Lower lobe of right lung (tissue), 2 donors: Measurements from ENCODE around the gene KCNJ13. TPM values are rescaled to one million over a fixed set of nuclear protein-coding genes. Genes with fewer than 3 reads are reported as not detected.

Source experiments
- ATAC-seq, 2 donors: fragments of 200-7000 bp; cut with Tn5 transposase; one replicate each; pipeline ENCODE4 v1.9.1; 2020 to 2022; ENCODE audit warnings: mild to moderate bottlenecking in 2 of 2, moderate library complexity in 2 of 2
- DNase-seq: peaks from one replicate; pipeline ENCODE4 v3.0.0-alpha.2; 2020
- H3K27ac ChIP-seq: fragments of 200-600 bp; one replicate; pipeline ENCODE4 v1.8.0; 2022
- H3K27me3 ChIP-seq: fragments of 200-600 bp; one replicate; pipeline ENCODE4 v1.8.0; 2022; ENCODE audit warnings: low read depth
- H3K36me3 ChIP-seq: fragments of 200-600 bp; one replicate; pipeline ENCODE4 v1.8.0; 2022; ENCODE audit warnings: mild to moderate bottlenecking
- H3K4me1 ChIP-seq: fragments of 200-600 bp; one replicate; pipeline ENCODE4 v1.8.0; 2022
- H3K4me3 ChIP-seq: fragments of 200-600 bp; one replicate; pipeline ENCODE4 v1.8.0; 2022; ENCODE audit warnings: mild to moderate bottlenecking
- H3K9me3 ChIP-seq: fragments of 200-600 bp; one replicate; pipeline ENCODE4 v1.8.0; 2022
- intact Hi-C: fragments of 100-400 bp; cut with DNase I; formaldehyde crosslinking; loops from one replicate; pipeline ENCODE4 v1.11.0; 2022
- total RNA-seq: library from RNA; stranded (reverse); fragmentation: NEBNext Ultra II Directional; extraction: Animal tissue kit (Norgen Biotek cat#: 25700); gene quantifications from one replicate; pipeline ENCODE4 v1.2.1, GENCODE V29; 2021
- TF ChIP-seq, protein P1 (sequence below): fragments of 200-600 bp; IDR thresholded peaks from one replicate; pipeline ENCODE4 v1.8.0; 2022; ENCODE audit warnings: antibody characterized with exemption, mild to moderate bottlenecking
- donor health status: DM: no; HTN: yes; CAD: no; lungs with severe emphysema.

Gene KCNJ13
- total RNA-seq, 1 donor from 2014 or later, result not detected

GRCh38 chr2:232781765-232782164, 5.4 kb upstream of the KCNJ13 start:
- no peaks in the 10 kb centered on the region for H3K27me3 ChIP-seq
- DNase-seq, result no peak
- no peaks in the 10 kb centered on the region for H3K9me3 ChIP-seq
- peaks cover 10% of the 10 kb centered on the region for H3K4me1 ChIP-seq
- ATAC-seq, result no peak
- intact Hi-C loops, result no loop called here
- no peak overlapping the region for H3K27ac ChIP-seq
- TF ChIP-seq, protein P1, sequence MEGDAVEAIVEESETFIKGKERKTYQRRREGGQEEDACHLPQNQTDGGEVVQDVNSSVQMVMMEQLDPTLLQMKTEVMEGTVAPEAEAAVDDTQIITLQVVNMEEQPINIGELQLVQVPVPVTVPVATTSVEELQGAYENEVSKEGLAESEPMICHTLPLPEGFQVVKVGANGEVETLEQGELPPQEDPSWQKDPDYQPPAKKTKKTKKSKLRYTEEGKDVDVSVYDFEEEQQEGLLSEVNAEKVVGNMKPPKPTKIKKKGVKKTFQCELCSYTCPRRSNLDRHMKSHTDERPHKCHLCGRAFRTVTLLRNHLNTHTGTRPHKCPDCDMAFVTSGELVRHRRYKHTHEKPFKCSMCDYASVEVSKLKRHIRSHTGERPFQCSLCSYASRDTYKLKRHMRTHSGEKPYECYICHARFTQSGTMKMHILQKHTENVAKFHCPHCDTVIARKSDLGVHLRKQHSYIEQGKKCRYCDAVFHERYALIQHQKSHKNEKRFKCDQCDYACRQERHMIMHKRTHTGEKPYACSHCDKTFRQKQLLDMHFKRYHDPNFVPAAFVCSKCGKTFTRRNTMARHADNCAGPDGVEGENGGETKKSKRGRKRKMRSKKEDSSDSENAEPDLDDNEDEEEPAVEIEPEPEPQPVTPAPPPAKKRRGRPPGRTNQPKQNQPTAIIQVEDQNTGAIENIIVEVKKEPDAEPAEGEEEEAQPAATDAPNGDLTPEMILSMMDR, result no peak
- no peak overlapping the region for H3K4me3 ChIP-seq
- peaks cover 41% of the 10 kb centered on the region for H3K36me3 ChIP-seq

GRCh38 chr2:232779934-232780333, 3.6 kb upstream of the KCNJ13 start:
- intact Hi-C loops, result no loop called here
- ATAC-seq, result peak in 1 of 2 donors; percentile 62
- H3K9me3 ChIP-seq, result no peaks in the 10 kb centered on the region
- H3K27me3 ChIP-seq, result no peaks in the 10 kb centered on the region
- no peak overlapping the region for H3K4me3 ChIP-seq
- TF ChIP-seq, protein P1, result no peak
- peaks cover 10% of the 10 kb centered on the region for H3K4me1 ChIP-seq
- H3K36me3 ChIP-seq, result peaks cover 33% of the 10 kb centered on the region
- no peak for DNase-seq
- no peak overlapping the region for H3K27ac ChIP-seq

DNA sequence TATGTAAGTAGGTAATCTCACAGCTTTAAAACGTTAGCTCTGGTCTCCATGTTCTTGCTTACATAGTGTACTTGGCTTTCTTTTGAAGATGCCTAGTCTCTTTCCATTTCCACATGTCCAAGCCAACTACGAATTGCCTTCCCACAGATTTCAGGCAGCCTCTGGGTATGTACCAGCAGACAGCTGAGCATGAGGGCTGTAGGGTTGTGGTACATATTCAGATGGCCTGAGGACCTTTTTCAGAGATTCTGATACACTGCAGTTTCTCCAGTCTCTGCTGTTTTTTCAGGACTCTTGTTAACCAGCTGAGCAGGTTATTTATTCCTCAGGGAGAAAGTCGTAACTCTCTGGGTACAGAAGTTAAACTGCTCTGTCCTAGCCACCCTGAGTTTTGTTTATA, 3.1 kb upstream of the KCNJ13 start:
- peaks cover 10% of the 10 kb centered on the region for H3K4me1 ChIP-seq
- TF ChIP-seq, protein P1, result no peak
- no peaks in the 10 kb centered on the region for H3K9me3 ChIP-seq
- H3K27ac ChIP-seq, result no peak overlapping the region
- no peaks in the 10 kb centered on the region for H3K27me3 ChIP-seq
- peaks cover 29% of the 10 kb centered on the region for H3K36me3 ChIP-seq
- intact Hi-C loops, result no loop called here
- no peak for ATAC-seq
- DNase-seq, result no peak
- no peak overlapping the region for H3K4me3 ChIP-seq

DNA sequence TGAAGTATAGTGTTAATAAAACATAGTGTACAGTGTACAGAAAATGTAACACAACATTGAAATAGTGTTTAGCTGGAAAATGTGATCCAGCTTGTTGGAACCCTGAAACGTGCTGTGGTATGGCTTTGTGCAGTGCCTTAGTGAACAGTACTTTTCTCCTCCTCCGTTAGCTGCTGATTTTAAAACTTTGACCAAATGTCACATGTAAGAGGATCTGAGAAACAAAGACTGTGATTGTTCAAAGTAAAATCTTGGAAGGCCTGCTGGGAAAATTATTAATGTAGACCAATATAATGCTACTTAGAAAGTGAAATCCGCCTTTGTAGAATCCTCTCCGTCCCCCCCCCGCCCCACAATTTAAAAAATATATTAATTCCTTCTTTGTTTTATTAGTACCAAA, 911 bp upstream of the KCNJ13 start:
- Histone ChIP-seq H3K9me3 (no peaks in the 10 kb centered on the region), H3K4me1 (peaks cover 10% of the 10 kb centered on the region), H3K36me3 (peaks cover 27% of the 10 kb centered on the region), H3K27me3 (no peaks in the 10 kb centered on the region), H3K27ac (no peak overlapping the region), H3K4me3 (no peak overlapping the region)
- intact Hi-C loops, result no loop called here
- DNase-seq (no peak), ATAC-seq (no peak)
- TF ChIP-seq, protein P1, result no peak

DNA sequence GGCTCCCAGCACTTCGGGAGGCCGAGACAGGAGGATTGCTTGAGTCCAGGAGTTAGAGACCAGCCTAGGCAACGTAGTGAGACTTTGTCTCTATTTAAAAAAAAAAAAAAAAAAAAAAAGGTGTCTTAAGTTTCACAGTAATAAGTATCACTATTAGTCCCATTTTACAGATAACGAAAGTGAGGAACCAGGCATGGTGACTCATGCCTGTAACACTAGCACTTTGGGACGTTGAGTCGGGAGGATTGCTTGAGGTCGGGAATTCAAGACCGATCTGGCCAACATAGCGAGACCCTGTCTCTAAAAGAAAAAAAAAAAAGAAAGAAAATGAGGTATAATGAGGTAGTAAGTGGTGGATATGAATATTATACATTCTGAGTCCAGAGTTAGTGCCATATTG, 2.5 kb downstream of the KCNJ13 start:
- H3K27ac ChIP-seq, result no peak overlapping the region
- TF ChIP-seq, protein P1, result no peak
- H3K4me3 ChIP-seq, result no peak overlapping the region
- no peak for ATAC-seq
- no peaks in the 10 kb centered on the region for H3K9me3 ChIP-seq
- DNase-seq, result no peak
- no peaks in the 10 kb centered on the region for H3K4me1 ChIP-seq
- intact Hi-C loops, result no loop called here
- peaks cover 37% of the 10 kb centered on the region for H3K36me3 ChIP-seq
- H3K27me3 ChIP-seq, result no peaks in the 10 kb centered on the region

DNA sequence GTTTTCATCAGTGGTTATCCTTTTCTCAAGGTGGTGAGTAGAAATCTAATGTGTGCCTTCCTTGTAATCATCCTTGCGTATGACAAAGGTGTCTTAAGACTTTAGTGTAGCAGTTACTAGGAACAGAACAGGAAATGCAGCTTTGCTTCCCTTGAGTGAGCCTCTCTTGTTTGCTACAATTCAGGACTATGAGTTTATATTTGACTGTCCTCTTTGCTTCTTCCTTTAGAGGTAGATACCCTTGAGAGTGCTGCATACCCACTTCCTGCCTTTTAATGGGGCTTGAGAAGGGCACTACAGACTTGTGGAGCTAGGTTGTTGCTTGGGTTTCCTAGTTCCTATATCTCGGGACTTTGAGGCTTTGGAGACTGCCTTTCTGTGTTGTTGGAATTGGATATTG, 3.8 kb downstream of the KCNJ13 start:
- H3K36me3 ChIP-seq, result peaks cover 42% of the 10 kb centered on the region
- H3K4me3 ChIP-seq, result no peak overlapping the region
- DNase-seq (no peak), ATAC-seq (peak; percentile 9 to 49)
- no peaks in the 10 kb centered on the region for H3K4me1 ChIP-seq
- no peak overlapping the region for H3K27ac ChIP-seq
- H3K9me3 ChIP-seq, result no peaks in the 10 kb centered on the region
- H3K27me3 ChIP-seq, result no peaks in the 10 kb centered on the region
- intact Hi-C loops, result no loop called here
- TF ChIP-seq, protein P1, result no peak
